Fibroblast of gingiva (primary cell): ENCODE data around the gene GRPEL1.

Experiments used
- DNase-seq: peaks from one replicate; pipeline ENCODE4 v3.0.0-alpha.2; 2011; ENCODE audit warnings: low read depth

The GRPEL1 gene

GRCh38 chr4:7023486-7023885 is 44.4 kb downstream of the GRPEL1 start:
- no peak for DNase-seq

- peak; percentile 88 for DNase-seq
Observed at GRCh38 chr4:7021930-7022664, 45.8 kb downstream of the GRPEL1 start.

- DNase-seq = no peak
Observed at GRCh38 chr4:7021355-7021754, 46.5 kb downstream of the GRPEL1 start.

- no peak for DNase-seq
Observed at GRCh38 chr4:7020856-7021255, 47.0 kb downstream of the GRPEL1 start.

GRCh38 chr4:7020290-7020689 is 47.6 kb downstream of the GRPEL1 start:
- DNase-seq = no peak

- no peak for DNase-seq
Observed at GRCh38 chr4:7019367-7019766, 48.5 kb downstream of the GRPEL1 start.

- no peak for DNase-seq
Observed at GRCh38 chr4:7018281-7018680, 49.6 kb downstream of the GRPEL1 start.

- no peak for DNase-seq
Observed at GRCh38 chr4:7017446-7018048, 50.3 kb downstream of the GRPEL1 start.

GRCh38 chr4:7016512-7016911 is 51.4 kb downstream of the GRPEL1 start:
- no peak for DNase-seq

GRCh38 chr4:7016086-7016485 is 51.8 kb downstream of the GRPEL1 start:
- no peak for DNase-seq

GRCh38 chr4:7015383-7016035 is 52.4 kb downstream of the GRPEL1 start:
- DNase-seq = no peak

- DNase-seq = no peak
Observed at GRCh38 chr4:7014815-7015214, 53.0 kb downstream of the GRPEL1 start.

GRCh38 chr4:7013175-7013574 is 54.7 kb downstream of the GRPEL1 start:
- DNase-seq = no peak

- DNase-seq = no peak
Observed at GRCh38 chr4:7009564-7009963, 58.3 kb downstream of the GRPEL1 start.
